ENCODE measurements around the gene RAB17. TPM values are rescaled to one million over a fixed set of nuclear protein-coding genes. Genes with fewer than 3 reads are reported as not detected.
A peak's percentile ranks its signal among the peaks of the same experiment; 100 is the strongest.

RAB17 gene
- total and polyA plus RNA-seq, 10 of the 15 experiments (the other 5 are each of a cell fraction or from before 2014, with no cell fraction given): 0.07 to 1.4 (median 0.28) TPM; not detected in 3

DNA sequence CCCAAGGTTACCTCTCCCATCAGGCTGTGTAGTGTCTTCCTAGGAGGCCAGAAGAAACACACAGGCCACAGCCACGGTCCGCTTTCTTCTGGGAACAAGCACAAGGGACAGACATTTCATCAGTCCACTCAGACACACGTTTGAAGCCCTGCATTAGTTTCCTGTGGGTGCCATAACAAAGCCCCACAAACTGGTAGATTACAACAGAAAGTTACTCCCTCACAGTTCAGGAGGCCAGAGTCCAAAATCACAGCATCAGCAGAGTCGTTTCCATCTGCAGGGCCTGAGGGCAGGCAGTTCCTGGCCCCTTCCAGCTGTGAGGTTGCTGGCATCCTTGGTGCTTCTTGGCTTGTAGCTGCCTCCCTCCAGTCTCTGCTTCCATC, 32.9 kb downstream of the RAB17 start:
- in situ Hi-C loops (cut with MboI): no loop called here
- CTCF ChIA-PET: interaction anchor here (0.7 to 6.0 kb wide), 7 partner anchors 8 to 107 kb away, joined by 3 to 38 read pairs (median 3); no protein-coding TSS in a partner anchor

More for the DNA sequence above, 32.9 kb downstream of the RAB17 start:
- Histone ChIP-seq H3K27me3 (replicated peaks in 1 of 2; ENCODE audit: control insufficient read depth in 2 of 2, insufficient read depth in 2 of 2, low read length in 1 of 2) (no peaks in the 10 kb centered on the region), H4K20me1 (ENCODE audit: control insufficient read depth, insufficient read depth) (no peaks in the 10 kb centered on the region), H3K36me3 (ENCODE audit: control insufficient read depth in 2 of 2, insufficient read depth in 2 of 2, low read length in 1 of 2) (no peaks in the 10 kb centered on the region), H3K9me3 (replicated peaks; ENCODE audit: control insufficient read depth, insufficient read depth, low read length) (peaks cover 12% of the 10 kb centered on the region), H3K79me2 (ENCODE audit: control insufficient read depth, insufficient read depth, low read length) (no peaks in the 10 kb centered on the region), H3K4me2 (ENCODE audit: control insufficient read depth, insufficient read depth) (peak overlapping the region; percentile 38; the same call in 1 of the 2 replicates), H3K27ac (ENCODE audit: control insufficient read depth, insufficient read depth) (peak overlapping the region; percentile 75), H3K9ac (ENCODE audit: control insufficient read depth, insufficient read depth, low read length) (peak overlapping the region; percentile 30; the same call in 1 of the 2 replicates), H3K4me1 (ENCODE audit: control insufficient read depth, insufficient read depth, low read length) (peaks cover 19% of the 10 kb centered on the region), H3K4me3 (peak overlapping the region; percentile 17; the same call in 1 of the 2 replicates), H2AFZ (ENCODE audit: control insufficient read depth, low read depth, low read length) (peak overlapping the region; percentile 71)
- BruUV-seq (replicated peaks): no TSS peak
- WGBS (ENCODE audit: insufficient coverage, insufficient replicate concordance, low lambda C conversion rate, missing lambda C conversion rate): 7% methylated on average over 4 of the region's 4 CpGs
- DNase-seq (ENCODE audit: low read depth, low spot score) (no peak), ATAC-seq (peak; percentile 61), FAIRE-seq (no peak)
- TF ChIP-seq ATF3 (IDR thresholded peaks at IDR 0.05; ENCODE audit: borderline replicate concordance, extremely low read depth, low read depth, low read length): no peak
- TF ChIP-seq HDGF (IDR thresholded peaks at IDR 0.05): 0 out of 2 replicates have a peak, but pooled peaks have one; percentile 27
- TF ChIP-seq ZZZ3 (IDR thresholded peaks at IDR 0.05; ENCODE audit: control insufficient read depth, insufficient read length, low read depth): no peak
- TF ChIP-seq EP300 (IDR thresholded peaks at IDR 0.05; ENCODE audit: borderline replicate concordance in 1 of 2, control insufficient read depth in 1 of 2, low read depth in 2 of 2, low read length in 2 of 2): 0 out of 4 replicates have a peak, but pooled peaks of 1 of the 2 experiments have one; percentile 4
- 0 out of 2 replicates have a peak, but pooled peaks have one; percentile 6 for TF ChIP-seq ATF7 (IDR thresholded peaks at IDR 0.05; ENCODE audit: low read depth)
- 0 out of 2 replicates have a peak, but pooled peaks have one; percentile 2 for TF ChIP-seq DPF2 (IDR thresholded peaks at IDR 0.05)
- TF ChIP-seq, protein P1, sequence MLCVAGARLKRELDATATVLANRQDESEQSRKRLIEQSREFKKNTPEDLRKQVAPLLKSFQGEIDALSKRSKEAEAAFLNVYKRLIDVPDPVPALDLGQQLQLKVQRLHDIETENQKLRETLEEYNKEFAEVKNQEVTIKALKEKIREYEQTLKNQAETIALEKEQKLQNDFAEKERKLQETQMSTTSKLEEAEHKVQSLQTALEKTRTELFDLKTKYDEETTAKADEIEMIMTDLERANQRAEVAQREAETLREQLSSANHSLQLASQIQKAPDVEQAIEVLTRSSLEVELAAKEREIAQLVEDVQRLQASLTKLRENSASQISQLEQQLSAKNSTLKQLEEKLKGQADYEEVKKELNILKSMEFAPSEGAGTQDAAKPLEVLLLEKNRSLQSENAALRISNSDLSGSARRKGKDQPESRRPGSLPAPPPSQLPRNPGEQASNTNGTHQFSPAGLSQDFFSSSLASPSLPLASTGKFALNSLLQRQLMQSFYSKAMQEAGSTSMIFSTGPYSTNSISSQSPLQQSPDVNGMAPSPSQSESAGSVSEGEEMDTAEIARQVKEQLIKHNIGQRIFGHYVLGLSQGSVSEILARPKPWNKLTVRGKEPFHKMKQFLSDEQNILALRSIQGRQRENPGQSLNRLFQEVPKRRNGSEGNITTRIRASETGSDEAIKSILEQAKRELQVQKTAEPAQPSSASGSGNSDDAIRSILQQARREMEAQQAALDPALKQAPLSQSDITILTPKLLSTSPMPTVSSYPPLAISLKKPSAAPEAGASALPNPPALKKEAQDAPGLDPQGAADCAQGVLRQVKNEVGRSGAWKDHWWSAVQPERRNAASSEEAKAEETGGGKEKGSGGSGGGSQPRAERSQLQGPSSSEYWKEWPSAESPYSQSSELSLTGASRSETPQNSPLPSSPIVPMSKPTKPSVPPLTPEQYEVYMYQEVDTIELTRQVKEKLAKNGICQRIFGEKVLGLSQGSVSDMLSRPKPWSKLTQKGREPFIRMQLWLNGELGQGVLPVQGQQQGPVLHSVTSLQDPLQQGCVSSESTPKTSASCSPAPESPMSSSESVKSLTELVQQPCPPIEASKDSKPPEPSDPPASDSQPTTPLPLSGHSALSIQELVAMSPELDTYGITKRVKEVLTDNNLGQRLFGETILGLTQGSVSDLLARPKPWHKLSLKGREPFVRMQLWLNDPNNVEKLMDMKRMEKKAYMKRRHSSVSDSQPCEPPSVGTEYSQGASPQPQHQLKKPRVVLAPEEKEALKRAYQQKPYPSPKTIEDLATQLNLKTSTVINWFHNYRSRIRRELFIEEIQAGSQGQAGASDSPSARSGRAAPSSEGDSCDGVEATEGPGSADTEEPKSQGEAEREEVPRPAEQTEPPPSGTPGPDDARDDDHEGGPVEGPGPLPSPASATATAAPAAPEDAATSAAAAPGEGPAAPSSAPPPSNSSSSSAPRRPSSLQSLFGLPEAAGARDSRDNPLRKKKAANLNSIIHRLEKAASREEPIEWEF (IDR thresholded peaks at IDR 0.05; ENCODE audit: insufficient replicate concordance, low read depth, low read length): peak; percentile 6
- TF ChIP-seq ZNF217 (IDR thresholded peaks at IDR 0.05): no peak
- TF ChIP-seq RELB (IDR thresholded peaks at IDR 0.05; ENCODE audit: low read depth): 0 out of 2 replicates have a peak, but pooled peaks have one; percentile 39
- intact Hi-C loops (cut with micrococcal nuclease; ENCODE audit: unreplicated experiment): loop anchor here (2.0 to 5.0 kb wide), 2 partner anchors 29 to 45 kb away; no protein-coding TSS in a partner anchor
- RAD21 ChIA-PET (ENCODE audit: unreplicated experiment): interaction anchor here (0.6 to 2.7 kb wide), 8 partner anchors 13 to 399 kb away, joined by 3 to 17 read pairs (median 6); no protein-coding TSS in a partner anchor
- SMC1A ChIA-PET (ENCODE audit: uncharacterized antibody, unreplicated experiment): interaction anchor here (0.6 to 7.4 kb wide), 9 partner anchors 9 to 404 kb away, joined by 3 to 44 read pairs (median 4); no protein-coding TSS in a partner anchor
- POLR2A ChIA-PET: interaction anchor here (2.4 to 2.5 kb wide), 2 partner anchors 17 to 29 kb away, joined by 6 to 11 read pairs; no protein-coding TSS in a partner anchor

Data from GM12878 (cell line).